ENCODE data around the gene ELFN1.

DNA sequence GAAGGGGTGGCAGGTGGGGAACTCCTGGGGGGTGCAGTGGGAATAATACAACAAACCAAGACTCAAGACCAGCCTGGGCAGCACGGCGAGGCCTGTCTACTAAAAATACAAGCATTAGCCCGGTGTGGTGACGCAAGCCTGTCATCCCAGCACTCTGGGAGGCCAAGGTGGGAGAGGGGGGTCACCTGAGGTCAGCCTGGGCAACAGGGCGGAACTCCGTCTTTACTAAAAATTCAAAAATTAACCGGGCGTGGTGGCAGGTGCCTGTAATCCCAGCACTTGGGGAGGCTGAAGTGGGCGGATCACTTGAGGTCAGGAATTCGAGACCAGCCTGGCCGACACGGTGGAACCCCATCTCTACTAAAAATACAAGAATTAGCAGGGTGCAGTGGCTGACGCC is 48.4 kb upstream of the ELFN1 start:
- TF ChIP-seq POLR2A (IDR thresholded peaks at IDR 0.05; ENCODE audit: low read length) (no peak), GATA1 (IDR thresholded peaks at IDR 0.05; ENCODE audit: low read depth, low read length) (no peak)
